ENCODE results near the gene PSMB11.

PSMB11 gene

DNA sequence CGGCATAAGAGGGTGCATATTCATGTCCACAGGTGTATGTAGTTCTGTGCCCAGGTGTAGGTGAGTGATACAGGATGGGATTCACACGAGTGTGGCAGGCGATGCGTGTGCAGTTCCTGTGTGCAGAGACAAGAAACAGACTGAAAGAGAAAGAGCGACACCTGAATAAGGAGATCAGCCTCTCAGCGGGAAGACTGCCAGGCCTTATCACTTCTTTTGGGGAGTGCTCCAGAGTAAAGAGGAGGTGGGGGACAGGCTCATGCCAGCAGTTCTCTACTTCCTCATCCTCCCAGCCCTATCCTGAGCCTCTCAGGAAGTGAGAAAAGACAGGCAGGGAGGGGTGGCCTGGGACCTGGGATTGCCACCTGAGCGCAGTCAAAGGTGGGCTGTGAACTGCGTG is 2.8 kb downstream of the PSMB11 start:
- Histone ChIP-seq H3K4me1 (ENCODE audit: insufficient read depth, low read length, poor library complexity, severe bottlenecking) (no peaks in the 10 kb centered on the region), H3K4me3 (ENCODE audit: low read length, poor library complexity, severe bottlenecking) (no peak overlapping the region), H3F3A (ENCODE audit: low read depth) (no peaks in the 10 kb centered on the region), H3K4me2 (ENCODE audit: low read depth, low read length, poor library complexity, severe bottlenecking) (no peak overlapping the region), H4K20me1 (ENCODE audit: insufficient read depth, low read length, poor library complexity, severe bottlenecking) (no peaks in the 10 kb centered on the region), H3K9ac (ENCODE audit: low read depth, low read length, poor library complexity, severe bottlenecking) (no peak overlapping the region), H3K36me3 (ENCODE audit: insufficient read depth, low read length) (no peaks in the 10 kb centered on the region), H2AFZ (ENCODE audit: low read length) (no peak overlapping the region), H3K9me2 (replicated peaks; ENCODE audit: low read depth, low read length) (no peaks in the 10 kb centered on the region), H3K9me3 (ENCODE audit: insufficient read depth, low read depth, low read length) (no peaks in the 10 kb centered on the region), H3K27me3 (ENCODE audit: insufficient read depth, low read length, poor library complexity, severe bottlenecking) (no peaks in the 10 kb centered on the region), H3K79me2 (ENCODE audit: insufficient read depth, low read length) (no peaks in the 10 kb centered on the region)
- no peak for TF ChIP-seq EZH2phosphoT487 (IDR thresholded peaks at IDR 0.05; ENCODE audit: borderline replicate concordance)
- TF ChIP-seq, protein P1, sequence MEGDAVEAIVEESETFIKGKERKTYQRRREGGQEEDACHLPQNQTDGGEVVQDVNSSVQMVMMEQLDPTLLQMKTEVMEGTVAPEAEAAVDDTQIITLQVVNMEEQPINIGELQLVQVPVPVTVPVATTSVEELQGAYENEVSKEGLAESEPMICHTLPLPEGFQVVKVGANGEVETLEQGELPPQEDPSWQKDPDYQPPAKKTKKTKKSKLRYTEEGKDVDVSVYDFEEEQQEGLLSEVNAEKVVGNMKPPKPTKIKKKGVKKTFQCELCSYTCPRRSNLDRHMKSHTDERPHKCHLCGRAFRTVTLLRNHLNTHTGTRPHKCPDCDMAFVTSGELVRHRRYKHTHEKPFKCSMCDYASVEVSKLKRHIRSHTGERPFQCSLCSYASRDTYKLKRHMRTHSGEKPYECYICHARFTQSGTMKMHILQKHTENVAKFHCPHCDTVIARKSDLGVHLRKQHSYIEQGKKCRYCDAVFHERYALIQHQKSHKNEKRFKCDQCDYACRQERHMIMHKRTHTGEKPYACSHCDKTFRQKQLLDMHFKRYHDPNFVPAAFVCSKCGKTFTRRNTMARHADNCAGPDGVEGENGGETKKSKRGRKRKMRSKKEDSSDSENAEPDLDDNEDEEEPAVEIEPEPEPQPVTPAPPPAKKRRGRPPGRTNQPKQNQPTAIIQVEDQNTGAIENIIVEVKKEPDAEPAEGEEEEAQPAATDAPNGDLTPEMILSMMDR (conservative IDR thresholded peaks at IDR 0.05; ENCODE audit: low read length): no peak

DNA sequence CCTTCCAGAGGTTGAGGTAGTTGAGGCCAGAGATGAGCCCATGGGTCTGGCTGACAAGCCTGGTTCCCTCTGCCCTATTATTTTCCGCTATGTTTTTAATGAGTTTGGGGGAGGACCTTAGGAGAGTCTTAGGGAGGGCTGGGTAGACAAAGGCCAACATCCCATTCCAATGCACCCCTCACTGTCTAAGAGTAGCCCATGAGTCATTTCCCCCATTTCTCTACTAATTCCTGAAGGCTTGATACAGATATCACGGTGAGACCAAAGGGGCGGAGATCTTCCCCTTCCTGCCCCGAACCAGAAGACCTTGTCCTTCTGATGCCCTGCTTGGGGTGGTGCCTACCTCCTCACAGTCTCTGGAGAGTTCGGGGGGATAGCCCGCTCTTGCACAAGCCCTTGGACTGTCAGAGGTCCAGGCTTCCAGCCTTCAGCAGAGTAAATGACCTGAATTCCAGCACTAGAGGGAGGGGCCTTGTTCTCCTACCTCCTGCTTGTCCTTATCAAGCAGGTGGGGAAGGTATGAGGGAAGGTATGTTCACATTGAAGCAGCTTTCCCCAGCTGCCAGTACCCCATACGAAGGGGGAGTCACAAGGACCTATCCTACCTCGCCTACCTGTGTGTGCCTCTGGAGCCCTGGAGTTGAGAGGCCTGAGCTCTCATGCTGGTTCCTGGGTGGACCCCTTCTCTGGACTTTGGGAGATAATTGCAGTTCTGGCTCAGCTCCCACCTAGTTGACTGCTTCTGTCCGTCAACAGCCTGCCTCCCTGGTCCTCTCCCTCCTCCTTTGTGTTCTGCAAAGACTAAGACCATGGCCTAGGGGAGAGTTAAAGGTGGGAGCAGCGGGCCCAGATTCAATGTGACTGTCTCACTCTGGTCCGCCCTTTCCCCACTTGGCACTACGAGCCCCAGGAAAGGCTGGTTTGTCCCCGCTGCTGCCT is 3.7 kb downstream of the PSMB11 start:
- no peak overlapping the region for H2AFZ ChIP-seq (ENCODE audit: low read length)
- H3F3A ChIP-seq (ENCODE audit: low read depth): no peaks in the 10 kb centered on the region
- no peak overlapping the region for H3K4me3 ChIP-seq (ENCODE audit: low read length, poor library complexity, severe bottlenecking)
- no peaks in the 10 kb centered on the region for H3K9me3 ChIP-seq (ENCODE audit: insufficient read depth, low read depth, low read length)
- H3K79me2 ChIP-seq (ENCODE audit: insufficient read depth, low read length): no peaks in the 10 kb centered on the region
- H3K9ac ChIP-seq (ENCODE audit: low read depth, low read length, poor library complexity, severe bottlenecking): no peak overlapping the region
- H4K20me1 ChIP-seq (ENCODE audit: insufficient read depth, low read length, poor library complexity, severe bottlenecking): no peaks in the 10 kb centered on the region
- H3K36me3 ChIP-seq (ENCODE audit: insufficient read depth, low read length): no peaks in the 10 kb centered on the region
- no peak overlapping the region for H3K4me2 ChIP-seq (ENCODE audit: low read depth, low read length, poor library complexity, severe bottlenecking)
- no peak for TF ChIP-seq EZH2phosphoT487 (IDR thresholded peaks at IDR 0.05; ENCODE audit: borderline replicate concordance)
- TF ChIP-seq, protein P1 (conservative IDR thresholded peaks at IDR 0.05; ENCODE audit: low read length): no peak
- no peaks in the 10 kb centered on the region for H3K27me3 ChIP-seq (ENCODE audit: insufficient read depth, low read length, poor library complexity, severe bottlenecking)
- H3K4me1 ChIP-seq (ENCODE audit: insufficient read depth, low read length, poor library complexity, severe bottlenecking): no peaks in the 10 kb centered on the region
- H3K9me2 ChIP-seq (replicated peaks; ENCODE audit: low read depth, low read length): no peaks in the 10 kb centered on the region

DNA sequence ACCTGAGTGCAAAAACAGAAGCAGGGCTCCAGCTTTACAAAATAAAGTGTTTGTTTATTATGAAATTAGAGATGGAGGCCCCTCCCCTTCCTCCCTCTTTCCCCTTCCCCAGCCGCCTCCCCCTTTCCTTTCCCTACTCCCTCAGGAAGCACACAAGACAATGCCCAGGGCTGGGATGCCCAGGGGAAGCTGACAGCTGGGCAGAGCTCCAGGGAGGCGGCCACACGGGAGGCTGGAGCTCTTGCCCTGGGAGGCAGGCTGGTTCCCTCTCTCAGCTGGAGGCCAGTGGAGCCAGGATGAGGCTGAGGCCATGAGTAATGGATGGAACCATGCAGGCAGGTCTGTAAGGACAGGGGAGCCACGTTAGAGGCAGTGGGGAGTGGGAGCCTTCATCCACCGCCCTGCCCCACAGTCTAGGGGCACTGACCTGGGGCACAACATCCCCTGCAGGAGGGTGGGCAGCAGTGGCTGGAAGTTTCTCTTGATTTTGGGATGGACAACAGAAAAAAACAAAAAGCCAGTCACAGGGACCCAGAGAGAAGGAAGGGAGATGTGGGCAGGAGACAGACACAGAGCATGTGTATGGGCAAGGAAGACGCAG is 5.1 kb downstream of the PSMB11 start:
- Histone ChIP-seq H3K4me2 (ENCODE audit: low read depth, low read length, poor library complexity, severe bottlenecking) (no peak overlapping the region), H3K4me3 (ENCODE audit: low read length, poor library complexity, severe bottlenecking) (no peak overlapping the region), H3K9ac (ENCODE audit: low read depth, low read length, poor library complexity, severe bottlenecking) (no peak overlapping the region), H3K4me1 (ENCODE audit: insufficient read depth, low read length, poor library complexity, severe bottlenecking) (no peaks in the 10 kb centered on the region), H2AFZ (ENCODE audit: low read length) (no peak overlapping the region), H3K27me3 (ENCODE audit: insufficient read depth, low read length, poor library complexity, severe bottlenecking) (no peaks in the 10 kb centered on the region), H3K79me2 (ENCODE audit: insufficient read depth, low read length) (no peaks in the 10 kb centered on the region), H3K9me2 (replicated peaks; ENCODE audit: low read depth, low read length) (no peaks in the 10 kb centered on the region), H4K20me1 (ENCODE audit: insufficient read depth, low read length, poor library complexity, severe bottlenecking) (no peaks in the 10 kb centered on the region), H3K9me3 (ENCODE audit: insufficient read depth, low read depth, low read length) (no peaks in the 10 kb centered on the region), H3K36me3 (ENCODE audit: insufficient read depth, low read length) (no peaks in the 10 kb centered on the region), H3F3A (ENCODE audit: low read depth) (no peaks in the 10 kb centered on the region)
- TF ChIP-seq EZH2phosphoT487 (IDR thresholded peaks at IDR 0.05; ENCODE audit: borderline replicate concordance): no peak
- TF ChIP-seq, protein P1 (conservative IDR thresholded peaks at IDR 0.05; ENCODE audit: low read length): no peak
